ENCODE data around the gene RAD51B.
A peak's percentile ranks its signal among the peaks of the same experiment; 100 is the strongest.

Gene RAD51B

GRCh38 chr14:68316078-68316868 lies 496.7 kb downstream of the RAD51B start:
- peak; percentile 6 for DNase-seq (ENCODE audit: low read depth)
- TF ChIP-seq, protein P1, sequence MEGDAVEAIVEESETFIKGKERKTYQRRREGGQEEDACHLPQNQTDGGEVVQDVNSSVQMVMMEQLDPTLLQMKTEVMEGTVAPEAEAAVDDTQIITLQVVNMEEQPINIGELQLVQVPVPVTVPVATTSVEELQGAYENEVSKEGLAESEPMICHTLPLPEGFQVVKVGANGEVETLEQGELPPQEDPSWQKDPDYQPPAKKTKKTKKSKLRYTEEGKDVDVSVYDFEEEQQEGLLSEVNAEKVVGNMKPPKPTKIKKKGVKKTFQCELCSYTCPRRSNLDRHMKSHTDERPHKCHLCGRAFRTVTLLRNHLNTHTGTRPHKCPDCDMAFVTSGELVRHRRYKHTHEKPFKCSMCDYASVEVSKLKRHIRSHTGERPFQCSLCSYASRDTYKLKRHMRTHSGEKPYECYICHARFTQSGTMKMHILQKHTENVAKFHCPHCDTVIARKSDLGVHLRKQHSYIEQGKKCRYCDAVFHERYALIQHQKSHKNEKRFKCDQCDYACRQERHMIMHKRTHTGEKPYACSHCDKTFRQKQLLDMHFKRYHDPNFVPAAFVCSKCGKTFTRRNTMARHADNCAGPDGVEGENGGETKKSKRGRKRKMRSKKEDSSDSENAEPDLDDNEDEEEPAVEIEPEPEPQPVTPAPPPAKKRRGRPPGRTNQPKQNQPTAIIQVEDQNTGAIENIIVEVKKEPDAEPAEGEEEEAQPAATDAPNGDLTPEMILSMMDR (conservative IDR thresholded peaks at IDR 0.05; ENCODE audit: control insufficient read depth, insufficient read depth, low read depth, low read length): no peak
- no peak overlapping the region for H3K4me3 ChIP-seq (ENCODE audit: control insufficient read depth, low read depth, low read length)

DNA sequence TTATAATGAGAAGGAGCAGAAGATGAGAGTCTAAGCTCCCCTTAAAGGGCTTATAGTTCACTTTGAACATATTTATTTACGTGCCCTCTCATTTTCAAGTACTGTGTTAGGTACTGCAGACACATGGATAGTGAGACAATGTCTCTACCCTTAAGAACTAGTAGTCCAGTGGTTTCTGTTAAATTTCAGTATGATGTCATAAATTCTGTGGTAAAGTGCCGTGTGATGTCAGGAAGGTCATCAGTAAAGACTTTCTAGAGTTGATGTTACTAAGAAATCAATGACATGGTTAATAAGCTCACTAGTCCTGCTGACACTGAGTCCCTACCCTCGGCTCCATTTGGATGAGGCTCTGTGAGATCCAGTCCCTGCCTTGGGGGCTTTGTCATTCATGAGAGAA lies 497.7 kb downstream of the RAD51B start:
- TF ChIP-seq, protein P1 (conservative IDR thresholded peaks at IDR 0.05; ENCODE audit: control insufficient read depth, insufficient read depth, low read depth, low read length): no peak
- H3K4me3 ChIP-seq (ENCODE audit: control insufficient read depth, low read depth, low read length): no peak overlapping the region
- no peak for DNase-seq (ENCODE audit: low read depth)

- H3K4me3 ChIP-seq (ENCODE audit: control insufficient read depth, low read depth, low read length): no peak overlapping the region
- no peak for DNase-seq (ENCODE audit: low read depth)
- TF ChIP-seq, protein P1 (conservative IDR thresholded peaks at IDR 0.05; ENCODE audit: control insufficient read depth, insufficient read depth, low read depth, low read length): no peak
Measured at GRCh38 chr14:68318828-68319227, 499.2 kb downstream of the RAD51B start.

DNA sequence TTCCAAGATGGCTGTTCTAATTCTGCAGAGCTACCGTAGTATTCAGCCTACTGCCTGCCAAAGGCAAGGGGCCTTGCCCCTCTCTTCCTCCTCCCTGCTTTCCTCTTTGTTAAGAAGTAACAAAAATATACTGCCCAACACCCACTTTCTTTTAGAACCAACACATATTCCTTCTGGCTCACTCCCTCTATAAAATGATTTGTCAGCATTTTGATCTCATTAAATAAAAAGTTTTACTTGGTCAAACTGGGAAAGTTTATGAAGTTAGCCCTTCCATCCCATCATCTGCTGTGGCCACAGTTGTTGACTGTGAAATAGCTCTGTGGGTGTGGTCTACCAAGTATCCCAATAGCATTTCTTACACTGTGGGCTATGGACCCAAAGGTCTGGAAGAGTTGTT lies 500.9 kb downstream of the RAD51B start:
- H3K4me3 ChIP-seq (ENCODE audit: control insufficient read depth, low read depth, low read length): no peak overlapping the region
- DNase-seq (ENCODE audit: low read depth): no peak
- TF ChIP-seq, protein P1 (conservative IDR thresholded peaks at IDR 0.05; ENCODE audit: control insufficient read depth, insufficient read depth, low read depth, low read length): no peak

- DNase-seq (ENCODE audit: low read depth): no peak
- no peak overlapping the region for H3K4me3 ChIP-seq (ENCODE audit: control insufficient read depth, low read depth, low read length)
- TF ChIP-seq, protein P1 (conservative IDR thresholded peaks at IDR 0.05; ENCODE audit: control insufficient read depth, insufficient read depth, low read depth, low read length): no peak
Measured at GRCh38 chr14:68322940-68323620, 503.5 kb downstream of the RAD51B start.

DNA sequence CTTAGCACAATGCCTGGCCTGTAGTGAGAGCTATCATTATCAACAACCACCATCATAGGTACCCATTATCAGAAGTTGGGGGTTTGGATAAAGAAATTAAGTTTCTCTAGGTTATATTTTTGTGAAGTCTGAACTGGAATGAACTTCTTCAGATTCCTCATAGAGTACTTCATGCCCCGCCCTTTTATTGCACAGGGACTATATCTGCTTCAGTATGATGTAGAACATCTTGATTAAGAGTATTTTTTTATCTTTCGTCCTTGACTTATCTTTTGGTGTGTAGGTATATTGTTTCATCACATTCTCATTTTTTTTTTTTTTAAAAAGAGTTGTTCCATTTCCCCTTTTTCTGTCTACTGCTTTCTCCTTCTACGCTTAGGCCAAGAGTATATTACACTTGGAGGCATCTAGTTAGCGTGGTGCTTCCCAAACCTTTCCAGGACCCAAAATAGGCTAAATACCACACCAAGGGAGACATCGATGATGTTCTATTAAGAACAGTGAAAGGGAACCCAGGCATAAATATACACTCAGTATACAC lies 505.8 kb downstream of the RAD51B start:
- TF ChIP-seq, protein P1 (conservative IDR thresholded peaks at IDR 0.05; ENCODE audit: control insufficient read depth, insufficient read depth, low read depth, low read length): no peak
- no peak overlapping the region for H3K4me3 ChIP-seq (ENCODE audit: control insufficient read depth, low read depth, low read length)
- no peak for DNase-seq (ENCODE audit: low read depth)

All from fibroblast of mammary gland (primary cell).